Glutamatergic neuron (in vitro differentiated cells): ENCODE data around the gene ATG10. TPM values are rescaled to one million over a fixed set of nuclear protein-coding genes. Genes with fewer than 3 reads are reported as not detected.
"Not testable (repeated sequence)": the region's sequence is repeated elsewhere in the genome, so short reads cannot be mapped to it uniquely, and the experiment has no call there.

Source experiments
- DNase-seq: peaks from one replicate; pipeline ENCODE4 v3.0.0; 2022
- H3K27ac Mint-ChIP-seq: one replicate; pipeline ENCODE4 v1.8.0; 2020; ENCODE audit warnings: mild to moderate bottlenecking, mixed read lengths, inconsistent platforms; ENCODE audit not compliant: unreplicated experiment
- H3K27me3 Mint-ChIP-seq: one replicate; pipeline ENCODE4 v1.8.0; 2020; ENCODE audit warnings: mild to moderate bottlenecking, moderate library complexity, mixed read lengths, inconsistent platforms; ENCODE audit not compliant: unreplicated experiment
- H3K36me3 Mint-ChIP-seq: one replicate; pipeline ENCODE4 v1.8.0; 2020; ENCODE audit warnings: mild to moderate bottlenecking, mixed read lengths, inconsistent platforms; ENCODE audit not compliant: unreplicated experiment
- H3K4me1 Mint-ChIP-seq: one replicate; pipeline ENCODE4 v1.8.0; 2020; ENCODE audit warnings: mild to moderate bottlenecking, low read depth, mixed read lengths, inconsistent platforms; ENCODE audit not compliant: unreplicated experiment
- H3K4me3 Mint-ChIP-seq: one replicate; pipeline ENCODE4 v1.8.0; 2020; ENCODE audit warnings: mild to moderate bottlenecking, mixed read lengths, inconsistent platforms; ENCODE audit not compliant: unreplicated experiment
- H3K9me3 Mint-ChIP-seq: one replicate; pipeline ENCODE4 v1.8.0; 2020; ENCODE audit warnings: mild to moderate bottlenecking, moderate library complexity, mixed read lengths, inconsistent platforms; ENCODE audit not compliant: unreplicated experiment
- CTCF ChIP-seq: fragments of 200-600 bp; sonication (generic); IDR thresholded peaks from one replicate; pipeline ENCODE4 v1.5.0; 2021; ENCODE audit not compliant: partially characterized antibody, unreplicated experiment
- total RNA-seq: library from RNA; stranded (reverse); fragmentation: NEBNext Ultra II Directional; extraction: Animal tissue kit (Norgen Biotek cat#: 25700); gene quantifications from one replicate; pipeline ENCODE4 v1.2.1, GENCODE V29; 2021; ENCODE audit not compliant: unreplicated experiment

Gene ATG10
- total RNA-seq, 1 donor from 2014 or later: 12.1 TPM

- H3K4me3 Mint-ChIP-seq, H3K9me3 Mint-ChIP-seq, H3K4me1 Mint-ChIP-seq, DNase-seq, H3K27me3 Mint-ChIP-seq, H3K36me3 Mint-ChIP-seq, H3K27ac Mint-ChIP-seq: not testable (repeated sequence)
Observed at GRCh38 chr5:82272571-82273356, 300.9 kb downstream of the ATG10 start.

GRCh38 chr5:82273426-82273825 is 301.6 kb downstream of the ATG10 start:
- H3K4me1 Mint-ChIP-seq, H3K36me3 Mint-ChIP-seq: not testable (repeated sequence)

GRCh38 chr5:82274343-82275211 is 302.8 kb downstream of the ATG10 start:
- Mint-ChIP-seq H3K27me3 (peaks cover 5% of the 10 kb centered on the region), H3K27ac (no peak overlapping the region), H3K36me3 (no peaks in the 10 kb centered on the region), H3K9me3 (peaks cover 12% of the 10 kb centered on the region), H3K4me3 (no peak overlapping the region), H3K4me1 (peaks cover 5% of the 10 kb centered on the region)
- peak; percentile 31 for DNase-seq
- no peak for TF ChIP-seq CTCF

More at GRCh38 chr5:82273426-82273825, 301.6 kb downstream of the ATG10 start:
- not testable (repeated sequence) for H3K27me3 Mint-ChIP-seq, DNase-seq, H3K27ac Mint-ChIP-seq, H3K4me3 Mint-ChIP-seq
- peaks cover 10% of the 10 kb centered on the region for H3K9me3 Mint-ChIP-seq

DNA sequence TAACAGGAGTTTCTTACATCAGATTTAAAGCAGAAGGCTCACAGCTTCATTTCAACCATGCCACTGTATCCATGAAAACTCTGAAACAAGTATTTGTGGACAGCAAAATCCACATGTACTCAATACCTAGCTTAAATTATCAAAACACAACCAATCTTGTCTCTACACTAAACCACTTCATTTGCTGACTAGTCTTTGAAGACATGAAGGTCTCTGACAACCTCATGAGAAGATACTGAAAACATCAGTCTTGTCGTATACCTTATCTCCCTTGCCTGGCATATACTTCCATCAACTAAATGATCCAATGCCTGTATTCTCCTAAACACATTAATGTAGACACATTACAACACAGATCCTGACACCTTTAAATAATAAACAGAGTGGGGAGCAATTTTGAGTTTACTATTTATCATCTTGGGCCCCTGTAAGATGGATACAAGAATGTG is 303.4 kb downstream of the ATG10 start:
- no peak for TF ChIP-seq CTCF
- no peak overlapping the region for H3K27ac Mint-ChIP-seq
- H3K4me3 Mint-ChIP-seq: no peak overlapping the region
- DNase-seq: no peak
- H3K9me3 Mint-ChIP-seq: peaks cover 12% of the 10 kb centered on the region
- H3K36me3 Mint-ChIP-seq: no peaks in the 10 kb centered on the region
- peaks cover 5% of the 10 kb centered on the region for H3K27me3 Mint-ChIP-seq
- H3K4me1 Mint-ChIP-seq: peaks cover 5% of the 10 kb centered on the region

- Mint-ChIP-seq H3K27me3 (peaks cover 5% of the 10 kb centered on the region), H3K27ac (peak overlapping the region; percentile 99), H3K4me1 (peaks cover 5% of the 10 kb centered on the region), H3K4me3 (peak overlapping the region; percentile 97), H3K9me3 (peaks cover 11% of the 10 kb centered on the region), H3K36me3 (no peaks in the 10 kb centered on the region)
- no peak for TF ChIP-seq CTCF
- no peak for DNase-seq
Observed at GRCh38 chr5:82276800-82277612, 305.2 kb downstream of the ATG10 start.
